Measurements from ENCODE around the gene GALNT2.

DNA sequence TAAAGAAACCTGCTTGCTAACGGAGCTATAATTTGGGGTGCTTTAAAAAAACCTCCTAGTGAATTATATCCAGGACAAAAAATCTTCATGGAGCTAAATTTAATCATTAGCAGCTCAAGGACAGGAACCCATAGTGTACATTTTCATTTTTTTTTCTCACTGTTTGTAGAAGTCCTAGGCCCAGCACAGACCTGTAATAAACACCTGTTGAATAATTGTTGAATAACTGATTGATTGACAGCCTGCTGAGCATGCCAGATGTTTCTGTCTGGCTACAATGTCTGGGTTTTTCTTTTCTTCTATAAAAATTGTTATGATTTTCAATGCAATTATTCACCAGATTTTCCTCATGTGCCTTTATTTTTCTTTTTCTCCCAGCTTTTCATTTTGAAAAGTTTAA, 10.9 kb upstream of the GALNT2 start:
- no peak for TF ChIP-seq POLR2AphosphoS5 (IDR thresholded peaks at IDR 0.05; ENCODE audit: low read depth, low read length)
- TF ChIP-seq SIN3A (IDR thresholded peaks at IDR 0.05; ENCODE audit: borderline replicate concordance, insufficient read depth, low read length): no peak
